Choroid plexus epithelial cell (primary cell): ENCODE results near the gene DUS4L.
"Not testable (repeated sequence)": the region's sequence is repeated elsewhere in the genome, so short reads cannot be mapped to it uniquely, and the experiment has no call there.

Experiments used
- DNase-seq: peaks from one replicate; pipeline ENCODE4 v3.0.0-alpha.2; 2010; ENCODE audit warnings: low read depth
- H3K4me3 ChIP-seq: 2 replicates; pipeline ENCODE4 v1.5.1; 2011; ENCODE audit warnings: low read depth, mild to moderate bottlenecking, control low read depth, low read length, moderate library complexity
- TF ChIP-seq, protein P1 (sequence below): conservative IDR thresholded peaks from 2 replicates; pipeline ENCODE4 v1.5.1; 2011; ENCODE audit warnings: low read depth, mild to moderate bottlenecking, control low read depth, inconsistent platforms, low read length, moderate library complexity

The DUS4L gene

GRCh38 chr7:107563775-107564552 is at the start of gene DUS4L, which contains the start of gene COG5:
DUS4L (plus strand) TSS chr7:107563971; CDS start chr7:107567071, 3,100 bp downstream.
COG5 (minus strand) TSS chr7:107563920; CDS start chr7:107563896, 24 bp downstream.
- peak within 1 kb of the TSS; percentile 97 for H3K4me3 ChIP-seq
- TF ChIP-seq, protein P1, sequence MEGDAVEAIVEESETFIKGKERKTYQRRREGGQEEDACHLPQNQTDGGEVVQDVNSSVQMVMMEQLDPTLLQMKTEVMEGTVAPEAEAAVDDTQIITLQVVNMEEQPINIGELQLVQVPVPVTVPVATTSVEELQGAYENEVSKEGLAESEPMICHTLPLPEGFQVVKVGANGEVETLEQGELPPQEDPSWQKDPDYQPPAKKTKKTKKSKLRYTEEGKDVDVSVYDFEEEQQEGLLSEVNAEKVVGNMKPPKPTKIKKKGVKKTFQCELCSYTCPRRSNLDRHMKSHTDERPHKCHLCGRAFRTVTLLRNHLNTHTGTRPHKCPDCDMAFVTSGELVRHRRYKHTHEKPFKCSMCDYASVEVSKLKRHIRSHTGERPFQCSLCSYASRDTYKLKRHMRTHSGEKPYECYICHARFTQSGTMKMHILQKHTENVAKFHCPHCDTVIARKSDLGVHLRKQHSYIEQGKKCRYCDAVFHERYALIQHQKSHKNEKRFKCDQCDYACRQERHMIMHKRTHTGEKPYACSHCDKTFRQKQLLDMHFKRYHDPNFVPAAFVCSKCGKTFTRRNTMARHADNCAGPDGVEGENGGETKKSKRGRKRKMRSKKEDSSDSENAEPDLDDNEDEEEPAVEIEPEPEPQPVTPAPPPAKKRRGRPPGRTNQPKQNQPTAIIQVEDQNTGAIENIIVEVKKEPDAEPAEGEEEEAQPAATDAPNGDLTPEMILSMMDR, result no peak

DNA sequence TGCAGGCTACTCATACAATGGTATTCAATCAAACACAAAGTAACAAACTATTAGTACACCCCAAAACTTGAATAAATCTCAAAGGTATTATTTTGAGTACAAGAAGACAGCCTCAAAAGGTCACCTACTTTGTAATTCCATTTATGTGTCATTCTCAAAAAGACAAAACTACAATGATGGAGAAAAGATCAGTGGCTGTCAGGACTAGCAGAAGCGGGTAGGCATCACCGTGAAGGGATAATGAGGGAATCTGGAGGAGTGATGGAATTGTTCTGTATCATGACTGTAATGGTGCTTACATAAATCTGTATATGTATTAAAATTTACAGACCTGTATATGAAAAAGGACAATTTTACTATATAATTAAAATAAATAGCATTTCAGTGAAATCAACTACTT is 37.1 kb upstream of the DUS4L start:
- TF ChIP-seq, protein P1, result no peak
- no peak overlapping the region for H3K4me3 ChIP-seq
- no peak for DNase-seq

More at GRCh38 chr7:107563775-107564552, at the start of gene DUS4L, which contains the start of gene COG5:
- DNase-seq, result peak; percentile 80

DNA sequence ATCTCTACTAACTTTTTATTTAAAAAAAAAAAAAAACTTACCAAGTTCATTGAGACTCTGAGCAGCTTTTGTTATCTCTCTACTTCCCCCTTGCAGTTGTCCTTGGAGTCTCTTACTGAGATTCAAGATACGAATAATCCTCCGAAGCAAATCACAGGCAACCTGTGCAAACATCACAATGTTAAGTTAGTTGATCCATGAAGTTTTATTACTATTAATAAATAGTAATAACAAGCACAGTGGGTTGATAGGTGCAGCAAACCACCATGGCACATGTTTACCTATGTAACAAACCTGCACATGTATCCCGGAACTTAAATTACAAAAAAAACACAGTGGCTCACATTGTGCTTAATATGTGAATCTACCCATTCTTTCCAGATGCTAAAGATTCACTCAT is 36.6 kb upstream of the DUS4L start:
- TF ChIP-seq, protein P1, result no peak
- H3K4me3 ChIP-seq, result no peak overlapping the region
- DNase-seq, result no peak

GRCh38 chr7:107528461-107528860 is 35.3 kb upstream of the DUS4L start:
- no peak overlapping the region for H3K4me3 ChIP-seq

DNA sequence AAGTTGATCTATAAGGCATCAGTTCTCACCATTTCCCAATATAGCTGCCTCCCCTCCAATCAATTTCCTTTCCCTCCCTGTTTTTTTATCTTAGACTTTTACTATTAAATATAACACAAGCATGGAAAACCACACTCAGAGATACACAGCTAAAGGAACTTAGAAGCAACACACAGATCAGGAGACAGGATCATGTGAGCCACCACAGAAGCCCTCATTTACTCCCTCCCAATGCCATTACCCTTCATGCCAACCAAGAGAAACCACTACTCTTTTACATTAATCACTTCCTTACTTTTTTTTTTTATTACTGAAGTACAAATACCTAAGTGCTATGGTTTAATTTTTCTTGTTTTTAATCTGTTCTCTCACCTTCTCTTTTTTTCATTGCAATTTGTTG is 33.0 kb upstream of the DUS4L start:
- TF ChIP-seq, protein P1, result no peak
- H3K4me3 ChIP-seq, result no peak overlapping the region
- DNase-seq, result no peak

More at GRCh38 chr7:107528461-107528860, 35.3 kb upstream of the DUS4L start:
- TF ChIP-seq, protein P1, result no peak
- peak; percentile 71 for DNase-seq

DNA sequence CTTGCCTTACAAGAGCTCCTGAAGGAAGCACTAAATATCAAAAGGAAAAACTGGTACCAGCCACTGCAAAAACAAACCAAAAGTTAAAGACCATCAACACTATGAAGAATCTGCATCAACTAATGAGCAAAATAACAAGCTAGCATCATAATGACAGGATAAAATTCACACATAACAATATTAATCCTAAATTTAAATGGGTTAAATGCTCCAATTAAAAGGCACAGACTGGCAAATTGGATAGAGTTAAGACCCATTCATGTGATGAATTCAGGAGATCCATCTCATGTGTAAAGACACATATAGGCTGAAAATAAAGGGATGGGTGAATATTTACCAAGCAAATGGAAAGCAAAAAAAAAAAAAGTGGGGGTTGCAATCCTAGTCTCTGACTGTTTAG is 29.6 kb upstream of the DUS4L start:
- DNase-seq, result no peak
- H3K4me3 ChIP-seq, result no peak overlapping the region
- TF ChIP-seq, protein P1, result no peak

DNA sequence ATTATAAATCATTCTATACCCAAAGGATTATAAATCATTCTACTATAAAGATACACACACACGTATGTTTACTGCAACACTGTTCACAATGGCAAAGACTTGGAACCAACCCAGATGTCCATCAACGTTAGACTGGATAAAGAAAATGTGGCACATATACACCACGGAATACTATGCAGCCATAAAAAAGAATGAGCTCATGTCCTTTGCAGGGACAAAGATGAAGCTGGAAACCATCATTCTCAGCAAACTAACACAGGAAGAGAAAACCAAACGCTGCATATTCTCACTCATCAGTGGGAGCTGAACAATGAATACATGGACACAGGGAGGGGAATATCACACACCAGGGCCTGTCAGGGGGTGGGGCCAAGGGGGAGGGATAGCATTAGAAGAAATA is 26.5 kb upstream of the DUS4L start:
- H3K4me3 ChIP-seq, DNase-seq: not testable (repeated sequence)
